GM12878 (cell line): ENCODE data around the gene LILRB3. TPM values are rescaled to one million over a fixed set of nuclear protein-coding genes. Genes with fewer than 3 reads are reported as not detected.

ENCODE experiments used
- ATAC-seq: fragments of 200-7000 bp; cut with Tn5 transposase; 3 replicates; pipeline ENCODE4 v1.9.1; 2020; ENCODE audit warnings: mild to moderate bottlenecking, moderate library complexity
- BruUV-seq: library from RNA; stranded (reverse); fragments of 400-500 nt; replicated peaks from 2 replicates; lab custom pipeline; 2021; lab: Mats Ljungman, UMichigan
- CTCF ChIA-PET: fragments of 300-600 bp; sonication (Branson Sonifier 250); formaldehyde crosslinking; extraction: SDS; loops from one replicate; lab custom pipeline; 2021; ENCODE audit warnings: inconsistent platforms; lab: Yijun Ruan, JAX
- POLR2A ChIA-PET: fragments of 350-600 bp; formaldehyde crosslinking; extraction: SDS; loops from one replicate; lab custom pipeline; 2021; ENCODE audit warnings: inconsistent platforms; lab: Charles Lee
- RAD21 ChIA-PET: fragments of 300-600 bp; sonication (Branson Sonifier 250); formaldehyde crosslinking; loops from one replicate; lab custom pipeline; 2023; ENCODE audit warnings: antibody characterized with exemption; ENCODE audit not compliant: unreplicated experiment; lab: Charles Lee
- SMC1A ChIA-PET: fragments of 300-600 bp; sonication (Branson Sonifier 250); formaldehyde crosslinking; loops from one replicate; lab custom pipeline; 2023; ENCODE audit not compliant: unreplicated experiment, uncharacterized antibody; lab: Charles Lee
- DNase-seq: peaks from one replicate; pipeline ENCODE4 v3.0.0-alpha.2; 2011; ENCODE audit warnings: low read depth, low spot score
- FAIRE-seq: peaks from 3 replicates; lab custom pipeline; 2011; peaks lifted over from hg19 to GRCh38; lab: Jason Lieb, UNC
- H2AFZ ChIP-seq: 2 replicates; pipeline ENCODE4 v1.6.0; 2011; ENCODE audit warnings: low read depth, low read length, control low read depth; ENCODE audit not compliant: control insufficient read depth
- H3K27ac ChIP-seq: 2 replicates; pipeline ENCODE4 v1.5.1; 2011; ENCODE audit warnings: control low read depth; ENCODE audit not compliant: control insufficient read depth, insufficient read depth
- H3K27me3 ChIP-seq, 2 experiments: replicated peaks in 1 of 2; 2 replicates each; pipeline versions ENCODE4 v1.6.0 to v1.6.1; 2011; ENCODE audit warnings: low read length in 1 of 2; ENCODE audit not compliant: control insufficient read depth in 2 of 2, insufficient read depth in 2 of 2
- H3K36me3 ChIP-seq, 2 experiments: 2 replicates each; pipeline ENCODE4 v1.5.1; 2011; ENCODE audit warnings: low read length in 1 of 2; ENCODE audit not compliant: control insufficient read depth in 2 of 2, insufficient read depth in 2 of 2
- H3K4me1 ChIP-seq: 2 replicates; pipeline ENCODE4 v1.6.1; 2011; ENCODE audit warnings: mild to moderate bottlenecking, low read length, moderate library complexity, mixed read lengths; ENCODE audit not compliant: control insufficient read depth, insufficient read depth
- H3K4me2 ChIP-seq: 2 replicates; pipeline ENCODE4 v1.6.0; 2011; ENCODE audit warnings: control low read depth; ENCODE audit not compliant: control insufficient read depth, insufficient read depth
- H3K4me3 ChIP-seq: fragments of 200-600 bp; sonication (generic); 2 replicates; pipeline ENCODE4 v1.5.1; 2016
- H3K79me2 ChIP-seq: 2 replicates; pipeline ENCODE4 v1.6.0; 2011; ENCODE audit warnings: low read length; ENCODE audit not compliant: control insufficient read depth, insufficient read depth
- H3K9ac ChIP-seq: 2 replicates; pipeline ENCODE4 v1.8.0; 2011; ENCODE audit warnings: low read length, control low read depth, mixed read lengths; ENCODE audit not compliant: control insufficient read depth, insufficient read depth
- H3K9me3 ChIP-seq: replicated peaks from 3 replicates; pipeline ENCODE4 v1.5.1; 2011; ENCODE audit warnings: mild to moderate bottlenecking, low read length; ENCODE audit not compliant: control insufficient read depth, insufficient read depth
- H4K20me1 ChIP-seq: 2 replicates; pipeline ENCODE4 v1.6.0; 2011; ENCODE audit not compliant: control insufficient read depth, insufficient read depth
- BMI1 ChIP-seq: fragments of 450-650 bp; IDR thresholded peaks from 2 replicates; pipeline ENCODE4 v1.6.1; 2016; ENCODE audit warnings: mild to moderate bottlenecking, moderate library complexity, borderline replicate concordance
- BRCA1 ChIP-seq: IDR thresholded peaks from 2 replicates; pipeline ENCODE4 v1.6.1; 2011; ENCODE audit warnings: low read depth, low read length, improper control_type of control experiment
- EGR1 ChIP-seq, 2 experiments: IDR thresholded peaks; 1 replicate in 1 of 2; 2 replicates in 1 of 2; pipeline ENCODE4 v1.6.1; 2011 to 2012; ENCODE audit warnings: low read depth in 2 of 2, low read length in 2 of 2, borderline replicate concordance in 1 of 2, mild to moderate bottlenecking in 1 of 2, moderate library complexity in 1 of 2
- ETV6 ChIP-seq, 2 experiments: fragments of 450-650 bp in 1 of 2; IDR thresholded peaks in 1 of 2; conservative IDR thresholded peaks in 1 of 2; 2 replicates each; pipeline ENCODE4 v1.6.1; 2014; ENCODE audit warnings: antibody characterized with exemption in 1 of 2, borderline replicate concordance in 1 of 2, low read depth in 1 of 2, mild to moderate bottlenecking in 1 of 2, moderate library complexity in 1 of 2
- EZH2 ChIP-seq: IDR thresholded peaks from 2 replicates; pipeline ENCODE4 v1.6.1; 2012; ENCODE audit warnings: low read depth, mild to moderate bottlenecking, control low read depth, inconsistent platforms, low read length, borderline replicate concordance; ENCODE audit not compliant: control insufficient read depth
- FOXM1 ChIP-seq: IDR thresholded peaks from 2 replicates; pipeline ENCODE4 v1.6.1; 2012; ENCODE audit warnings: low read depth, mild to moderate bottlenecking, inconsistent platforms, low read length, moderate library complexity
- GABPA ChIP-seq: IDR thresholded peaks from 2 replicates; pipeline ENCODE4 v1.6.1; 2014; ENCODE audit warnings: antibody characterized with exemption, low read depth, mild to moderate bottlenecking, inconsistent platforms
- GATAD2B ChIP-seq: fragments of 450-650 bp; conservative IDR thresholded peaks from 2 replicates; pipeline ENCODE4 v1.6.1; 2017; ENCODE audit warnings: low read depth, mild to moderate bottlenecking, moderate library complexity
- HDAC6 ChIP-seq: fragments of 200-600 bp; sonication (generic); IDR thresholded peaks from one replicate; pipeline ENCODE4 v1.8.0; 2017; ENCODE audit warnings: antibody characterized with exemption; ENCODE audit not compliant: unreplicated experiment
- HDGF ChIP-seq: fragments of 450-650 bp; IDR thresholded peaks from 2 replicates; pipeline ENCODE4 v1.6.1; 2016; ENCODE audit warnings: antibody characterized with exemption
- KAT2A ChIP-seq: conservative IDR thresholded peaks from 2 replicates; pipeline ENCODE4 v1.6.1; 2011; ENCODE audit warnings: low read depth, low read length; ENCODE audit not compliant: control insufficient read depth
- PAX8 ChIP-seq: fragments of 450-650 bp; IDR thresholded peaks from 2 replicates; pipeline ENCODE4 v1.6.1; 2017; ENCODE audit warnings: mild to moderate bottlenecking, moderate library complexity
- RCOR1 ChIP-seq: conservative IDR thresholded peaks from 2 replicates; pipeline ENCODE4 v1.6.1; 2012; ENCODE audit warnings: low read depth, low read length, improper control_type of control experiment
- RFX5 ChIP-seq: IDR thresholded peaks from 2 replicates; pipeline ENCODE4 v1.6.1; 2011; ENCODE audit warnings: low read depth, low read length, improper control_type of control experiment
- RUNX3 ChIP-seq: IDR thresholded peaks from 2 replicates; pipeline ENCODE4 v1.6.1; 2012; ENCODE audit warnings: low read length, inconsistent platforms
- SP1 ChIP-seq: IDR thresholded peaks from one replicate; pipeline ENCODE4 v1.6.1; 2011; ENCODE audit warnings: low read depth, low read length
- ZBTB33 ChIP-seq: fragments of 450-650 bp; IDR thresholded peaks from 2 replicates; pipeline ENCODE4 v1.6.1; 2017; ENCODE audit warnings: mild to moderate bottlenecking
- ZNF24 ChIP-seq: fragments of 450-650 bp; IDR thresholded peaks from 2 replicates; pipeline ENCODE4 v1.6.1; 2017; ENCODE audit warnings: antibody characterized with exemption, mild to moderate bottlenecking
- WGBS: methylation state at CpG from one replicate; pipeline ENCODE4 v1.1.6; 2016; ENCODE audit warnings: low lambda C conversion rate; ENCODE audit not compliant: insufficient replicate concordance, insufficient coverage; ENCODE audit errors: missing lambda C conversion rate; 5-methylcytosine and 5-hydroxymethylcytosine counted together
- in situ Hi-C: fragments of 300-500 bp; cut with MboI; formaldehyde crosslinking; loops from 9 replicates; pipeline ENCODE4 v1.14.3; 2018; ENCODE audit warnings: mixed read lengths
- intact Hi-C: fragments of 100-400 bp; cut with micrococcal nuclease; formaldehyde crosslinking; loops from one replicate; pipeline ENCODE4 v1.14.2; 2022; ENCODE audit not compliant: unreplicated experiment
- polyA plus RNA-seq, 11 experiments: library from polyadenylated mRNA; depleted of rRNA in 4 of 11; unstranded in 6 of 11; stranded (reverse) in 5 of 11; fragments of >200 nt; fragmentation: Nextera tagmentation in 4 of 11; fragmentation: Illumina TruSeq in 1 of 11; extraction: Ambion mirVana in 4 of 11; extraction: Trizol in 1 of 11; gene quantifications; 1 replicate in 1 of 11; 2 replicates in 10 of 11; pipeline versions ENCODE4 v1.2.1 to v1.2.3, GENCODE V29; 2011 to 2016; ENCODE audit warnings: inconsistent platforms in 2 of 11, missing spikeins in 2 of 11, low read depth in 1 of 11
- total RNA-seq, 4 experiments: library from RNA; depleted of rRNA in 3 of 4; stranded (reverse); fragments of >200 nt in 3 of 4; fragmentation: Illumina TruSeq in 1 of 4; extraction: Trizol in 1 of 4; gene quantifications; 2 replicates each; pipeline versions ENCODE4 v1.2.1 to v1.2.3, GENCODE V29; 2013 to 2021
- TF ChIP-seq, protein P1 (sequence below): fragments of 450-650 bp; formaldehyde crosslinking; IDR thresholded peaks from 2 replicates; pipeline ENCODE4 v1.5.0; 2022; ENCODE audit warnings: mild to moderate bottlenecking, missing genetic modification characterization

LILRB3 gene
- total and polyA plus RNA-seq, 10 of the 15 experiments (the other 5 are each of a cell fraction or from before 2014, with no cell fraction given) = 0.04 to 1.1 (median 0.18) TPM; not detected in 1

- H3K4me1 ChIP-seq = no peaks in the 10 kb centered on the region
- H3K9me3 ChIP-seq = no peaks in the 10 kb centered on the region
- DNase-seq (no peak), ATAC-seq (no peak), FAIRE-seq (no peak)
- no peak overlapping the region for H3K4me2 ChIP-seq
- POLR2A ChIA-PET = no interaction called here
- TF ChIP-seq EGR1 (IDR thresholded peaks at IDR 0.05; ENCODE audit: borderline replicate concordance in 1 of 2, low read depth in 2 of 2, low read length in 2 of 2) = no peak
- TF ChIP-seq KAT2A = no peak
- TF ChIP-seq SP1 = no peak
- TF ChIP-seq BRCA1 = no peak
- TF ChIP-seq GABPA = no peak
- TF ChIP-seq HDGF = no peak
- TF ChIP-seq RCOR1 = no peak
- no peak for TF ChIP-seq PAX8
- no peak for TF ChIP-seq GATAD2B
- no peak for TF ChIP-seq FOXM1
- no peak for TF ChIP-seq BMI1
- no peak for TF ChIP-seq EZH2
- no peak for TF ChIP-seq HDAC6
- no peak for TF ChIP-seq ZBTB33
- TF ChIP-seq, protein P1, sequence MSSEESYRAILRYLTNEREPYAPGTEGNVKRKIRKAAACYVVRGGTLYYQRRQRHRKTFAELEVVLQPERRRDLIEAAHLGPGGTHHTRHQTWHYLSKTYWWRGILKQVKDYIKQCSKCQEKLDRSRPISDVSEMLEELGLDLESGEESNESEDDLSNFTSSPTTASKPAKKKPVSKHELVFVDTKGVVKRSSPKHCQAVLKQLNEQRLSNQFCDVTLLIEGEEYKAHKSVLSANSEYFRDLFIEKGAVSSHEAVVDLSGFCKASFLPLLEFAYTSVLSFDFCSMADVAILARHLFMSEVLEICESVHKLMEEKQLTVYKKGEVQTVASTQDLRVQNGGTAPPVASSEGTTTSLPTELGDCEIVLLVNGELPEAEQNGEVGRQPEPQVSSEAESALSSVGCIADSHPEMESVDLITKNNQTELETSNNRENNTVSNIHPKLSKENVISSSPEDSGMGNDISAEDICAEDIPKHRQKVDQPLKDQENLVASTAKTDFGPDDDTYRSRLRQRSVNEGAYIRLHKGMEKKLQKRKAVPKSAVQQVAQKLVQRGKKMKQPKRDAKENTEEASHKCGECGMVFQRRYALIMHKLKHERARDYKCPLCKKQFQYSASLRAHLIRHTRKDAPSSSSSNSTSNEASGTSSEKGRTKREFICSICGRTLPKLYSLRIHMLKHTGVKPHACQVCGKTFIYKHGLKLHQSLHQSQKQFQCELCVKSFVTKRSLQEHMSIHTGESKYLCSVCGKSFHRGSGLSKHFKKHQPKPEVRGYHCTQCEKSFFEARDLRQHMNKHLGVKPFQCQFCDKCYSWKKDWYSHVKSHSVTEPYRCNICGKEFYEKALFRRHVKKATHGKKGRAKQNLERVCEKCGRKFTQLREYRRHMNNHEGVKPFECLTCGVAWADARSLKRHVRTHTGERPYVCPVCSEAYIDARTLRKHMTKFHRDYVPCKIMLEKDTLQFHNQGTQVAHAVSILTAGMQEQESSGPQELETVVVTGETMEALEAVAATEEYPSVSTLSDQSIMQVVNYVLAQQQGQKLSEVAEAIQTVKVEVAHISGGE = no peak
- no peak for TF ChIP-seq ETV6 (conservative IDR thresholded peaks at IDR 0.05 in 1 of 2, IDR thresholded peaks at IDR 0.05 in 1 of 2; ENCODE audit: borderline replicate concordance in 1 of 2, low read depth in 1 of 2)
- TF ChIP-seq ZNF24 = no peak
- TF ChIP-seq RFX5 = no peak
- no peak for TF ChIP-seq RUNX3
- no peak overlapping the region for H2AFZ ChIP-seq
- H3K27ac ChIP-seq = no peak overlapping the region
- SMC1A ChIA-PET = interaction anchor here (1.3 kb wide), 1 partner anchor 216 kb away, joined by 4 read pairs; no protein-coding TSS in a partner anchor
- BruUV-seq = no TSS peak
- no peaks in the 10 kb centered on the region for H3K79me2 ChIP-seq
- RAD21 ChIA-PET = no interaction called here
- no peak overlapping the region for H3K4me3 ChIP-seq
- no peaks in the 10 kb centered on the region for H3K27me3 ChIP-seq
- intact Hi-C loops (no loop called here), in situ Hi-C loops (no loop called here)
- H4K20me1 ChIP-seq = no peaks in the 10 kb centered on the region
- no peak overlapping the region for H3K9ac ChIP-seq
- peaks cover 0 to under 1% of the 10 kb centered on the region in 2 experiments; a peak in 1 of 4 replicates for H3K36me3 ChIP-seq
- CTCF ChIA-PET = interaction anchor here (1.0 to 1.4 kb wide), 2 partner anchors 15 to 37 kb away, joined by 4 to 5 read pairs; partner anchors contain the start of genes CNOT3 and MBOAT7
- 74% methylated on average over 24 of the region's 25 CpGs for WGBS
Measured at GRCh38 chr19:54173951-54174834, 48.6 kb downstream of the LILRB3 start.
